Parathyroid adenoma (tissue), 2 donors: ENCODE results near the gene ITPRID1.

Experiments used
- H2AFZ ChIP-seq: fragments of 300-600 bp; sonication (generic); one replicate; pipeline ENCODE4 v1.7.0; 2017; ENCODE audit warnings: antibody characterized with exemption, mild to moderate bottlenecking
- H3K27ac ChIP-seq: fragments of 300-600 bp; sonication (generic); one replicate; pipeline ENCODE4 v1.7.0; 2017
- H3K27me3 ChIP-seq: fragments of 300-600 bp; sonication (generic); one replicate; pipeline ENCODE4 v1.7.0; 2017; ENCODE audit warnings: low read length; ENCODE audit not compliant: control insufficient read depth, insufficient read depth
- H3K36me3 ChIP-seq: fragments of 300-600 bp; sonication (generic); one replicate; pipeline ENCODE4 v1.7.0; 2017; ENCODE audit warnings: low read length; ENCODE audit not compliant: control insufficient read depth, insufficient read depth
- H3K4me1 ChIP-seq: fragments of 300-600 bp; sonication (generic); one replicate; pipeline ENCODE4 v1.7.0; 2017; ENCODE audit warnings: control low read depth
- H3K4me2 ChIP-seq: fragments of 300-600 bp; sonication (generic); one replicate; pipeline ENCODE4 v1.7.0; 2017; ENCODE audit warnings: low read length
- H3K4me3 ChIP-seq: fragments of 300-600 bp; sonication (generic); one replicate; pipeline ENCODE4 v1.7.0; 2017; ENCODE audit warnings: low read depth, low read length
- H3K79me2 ChIP-seq: fragments of 300-600 bp; sonication (generic); one replicate; pipeline ENCODE4 v1.7.0; 2017; ENCODE audit warnings: control low read depth
- H3K9ac ChIP-seq: fragments of 300-600 bp; sonication (generic); one replicate; pipeline ENCODE4 v1.7.0; 2017; ENCODE audit warnings: mild to moderate bottlenecking
- H3K9me3 ChIP-seq: fragments of 300-600 bp; sonication (generic); one replicate; pipeline ENCODE4 v1.7.0; 2017; ENCODE audit warnings: low read length; ENCODE audit not compliant: control insufficient read depth
- CTCF ChIP-seq: fragments of 300-600 bp; sonication (generic); IDR thresholded peaks from one replicate; pipeline ENCODE4 v1.7.0; 2017; ENCODE audit warnings: antibody characterized with exemption, mild to moderate bottlenecking
- donor health status: primary hyperparathyroidism.

ITPRID1 gene

GRCh38 chr7:31492086-31492485 lies 21.8 kb upstream of the ITPRID1 start:
- H3K9me3 ChIP-seq, result no peaks in the 10 kb centered on the region
- no peaks in the 10 kb centered on the region for H3K4me1 ChIP-seq
- H3K79me2 ChIP-seq, result no peaks in the 10 kb centered on the region
- H3K4me2 ChIP-seq, result no peak overlapping the region
- no peak overlapping the region for H3K27ac ChIP-seq
- H3K36me3 ChIP-seq, result no peaks in the 10 kb centered on the region
- H3K4me3 ChIP-seq, result no peak overlapping the region
- H3K27me3 ChIP-seq, result no peaks in the 10 kb centered on the region
- TF ChIP-seq CTCF, result no peak
- H3K9ac ChIP-seq, result no peak overlapping the region
- H2AFZ ChIP-seq, result no peak overlapping the region

GRCh38 chr7:31493714-31494181 lies 20.1 kb upstream of the ITPRID1 start:
- Histone ChIP-seq H3K36me3 (no peaks in the 10 kb centered on the region), H2AFZ (no peak overlapping the region), H3K9me3 (no peaks in the 10 kb centered on the region), H3K4me2 (no peak overlapping the region), H3K4me3 (no peak overlapping the region), H3K27ac (no peak overlapping the region), H3K9ac (no peak overlapping the region), H3K27me3 (no peaks in the 10 kb centered on the region), H3K4me1 (no peaks in the 10 kb centered on the region), H3K79me2 (no peaks in the 10 kb centered on the region)
- TF ChIP-seq CTCF, result no peak

GRCh38 chr7:31494421-31494820 lies 19.5 kb upstream of the ITPRID1 start:
- no peaks in the 10 kb centered on the region for H3K27me3 ChIP-seq
- no peak overlapping the region for H3K4me2 ChIP-seq
- H3K9me3 ChIP-seq, result no peaks in the 10 kb centered on the region
- H3K79me2 ChIP-seq, result no peaks in the 10 kb centered on the region
- H2AFZ ChIP-seq, result no peak overlapping the region
- no peak overlapping the region for H3K27ac ChIP-seq
- no peak overlapping the region for H3K9ac ChIP-seq
- no peak for TF ChIP-seq CTCF
- H3K4me1 ChIP-seq, result no peaks in the 10 kb centered on the region
- H3K4me3 ChIP-seq, result no peak overlapping the region
- H3K36me3 ChIP-seq, result no peaks in the 10 kb centered on the region

GRCh38 chr7:31495653-31496052 lies 18.2 kb upstream of the ITPRID1 start:
- Histone ChIP-seq H3K4me2 (no peak overlapping the region), H3K79me2 (no peaks in the 10 kb centered on the region), H3K4me3 (no peak overlapping the region), H3K27me3 (no peaks in the 10 kb centered on the region), H3K4me1 (no peaks in the 10 kb centered on the region), H3K36me3 (no peaks in the 10 kb centered on the region), H3K27ac (no peak overlapping the region), H3K9me3 (no peaks in the 10 kb centered on the region), H2AFZ (no peak overlapping the region), H3K9ac (no peak overlapping the region)
- TF ChIP-seq CTCF, result no peak

GRCh38 chr7:31497516-31497915 lies 16.4 kb upstream of the ITPRID1 start:
- Histone ChIP-seq H3K27ac (no peak overlapping the region), H3K4me1 (no peaks in the 10 kb centered on the region), H2AFZ (no peak overlapping the region), H3K36me3 (no peaks in the 10 kb centered on the region), H3K27me3 (no peaks in the 10 kb centered on the region), H3K4me2 (no peak overlapping the region), H3K4me3 (no peak overlapping the region), H3K9me3 (no peaks in the 10 kb centered on the region), H3K9ac (no peak overlapping the region), H3K79me2 (no peaks in the 10 kb centered on the region)
- no peak for TF ChIP-seq CTCF
